H4 (cell line): ENCODE data around the gene C1S. TPM values are rescaled to one million over a fixed set of nuclear protein-coding genes. Genes with fewer than 3 reads are reported as not detected.

Source experiments
- total RNA-seq: library from RNA; depleted of rRNA; stranded (reverse); fragments of >200 nt; shearing (Covaris generic); gene quantifications from 2 replicates; pipeline ENCODE4 v1.2.3, GENCODE V29; 2014; rRNA removed

Gene C1S
- total RNA-seq, 1 experiment from 2014 or later, result 88.1 TPM

Other genes starting within 250 kb of the C1S start
- gene GPR162, start 238.9 kb upstream of the C1S start, total RNA-seq, result 8.5 and 13.8 TPM in 2 replicates
- 29.5 and 35.2 TPM in 2 replicates for gene P3H3, start 232.3 kb upstream of the C1S start, total RNA-seq
- 0.12 and 1.0 TPM in 2 replicates for gene GNB3, start 219.8 kb upstream of the C1S start, total RNA-seq
- 75.3 and 101 TPM in 2 replicates for gene CDCA3, start 209.4 kb upstream of the C1S start, total RNA-seq
- 86.2 and 91.4 TPM in 2 replicates for gene USP5, start 208.6 kb upstream of the C1S start, total RNA-seq
- gene TPI1, start 193.2 kb upstream of the C1S start, total RNA-seq, result 2,242 and 2,549 TPM in 2 replicates
- gene SPSB2, start 187.4 kb upstream of the C1S start, total RNA-seq, result 10.8 TPM in 2 replicates
- gene LRRC23, start 155.9 kb upstream of the C1S start, total RNA-seq, result 4.1 and 12.2 TPM in 2 replicates
- gene ENO2, start 146.1 kb upstream of the C1S start, total RNA-seq, result 10.6 and 11.2 TPM in 2 replicates
- gene ATN1, start 132.8 kb upstream of the C1S start, total RNA-seq, result 6.0 and 14.2 TPM in 2 replicates
- not detected in 2 replicates for gene RNU7-1, start 116.9 kb upstream of the C1S start, total RNA-seq
- gene C12orf57, start 116.7 kb upstream of the C1S start, total RNA-seq, result 219 and 260 TPM in 2 replicates
- not detected in 2 replicates for gene PTPN6, start 109.4 kb upstream of the C1S start, total RNA-seq
- 486 and 563 TPM in 2 replicates for gene PHB2, start 90.1 kb upstream of the C1S start, total RNA-seq
- gene EMG1, start 89.8 kb upstream of the C1S start, total RNA-seq, result 99.6 and 119 TPM in 2 replicates
- 85.6 and 97.8 TPM in 2 replicates for gene LPCAT3, start 42.2 kb upstream of the C1S start, total RNA-seq
- gene C1R, start 31.7 kb downstream of the C1S start, total RNA-seq, result 71.4 and 104 TPM in 2 replicates
- 21.4 and 46.4 TPM in 2 replicates for gene C1RL, start 48.5 kb downstream of the C1S start, total RNA-seq
- 0.88 TPM in 1 of 2 replicates, not detected in the other for gene RBP5, start 68.2 kb downstream of the C1S start, total RNA-seq
- gene CLSTN3, start 69.7 kb downstream of the C1S start, total RNA-seq, result 40.1 and 60.6 TPM in 2 replicates
- gene PEX5, start 129.0 kb downstream of the C1S start, total RNA-seq, result 27.6 and 39.2 TPM in 2 replicates
- not detected in 2 replicates for gene ACSM4, start 243.4 kb downstream of the C1S start, total RNA-seq